Measurements from ENCODE around the gene PLPP1.
A peak's percentile ranks its signal among the peaks of the same experiment; 100 is the strongest.

The PLPP1 gene

GRCh38 chr5:55492449-55492848 is 42.3 kb downstream of the PLPP1 start:
- H3K27ac ChIP-seq (ENCODE audit: low read depth, low read length): peak overlapping the region; percentile 11
- H3K9me3 ChIP-seq (ENCODE audit: control insufficient read depth in 5 of 5, low read length in 5 of 5): no peaks in the 10 kb centered on the region
- H3K4me1 ChIP-seq (ENCODE audit: control insufficient read depth in 5 of 5, insufficient read depth in 5 of 5, low read length in 5 of 5): peaks cover 0 to 20% (median 8%) of the 10 kb centered on the region in 5 donors
- peaks cover 0 to 7% (median 6%) of the 10 kb centered on the region in 5 donors for H3K36me3 ChIP-seq (ENCODE audit: control insufficient read depth in 5 of 5, insufficient read depth in 5 of 5, low read length in 5 of 5)
- no peak overlapping the region for H3K9ac ChIP-seq (ENCODE audit: low read length in 5 of 5)
- H3K27me3 ChIP-seq (ENCODE audit: control insufficient read depth in 5 of 5, insufficient read depth in 4 of 5, low read length in 5 of 5): no peaks in the 10 kb centered on the region
- no peak overlapping the region for H3K4me3 ChIP-seq (ENCODE audit: low read depth in 1 of 5, low read length in 5 of 5)

- no peak overlapping the region for H3K9ac ChIP-seq (ENCODE audit: low read length in 5 of 5)
- no peaks in the 10 kb centered on the region for H3K27me3 ChIP-seq (ENCODE audit: control insufficient read depth in 5 of 5, insufficient read depth in 4 of 5, low read length in 5 of 5)
- H3K36me3 ChIP-seq (ENCODE audit: control insufficient read depth in 5 of 5, insufficient read depth in 5 of 5, low read length in 5 of 5): peaks cover 0 to 5% (median 2%) of the 10 kb centered on the region in 5 donors
- H3K9me3 ChIP-seq (ENCODE audit: control insufficient read depth in 5 of 5, low read length in 5 of 5): no peaks in the 10 kb centered on the region
- peaks cover 0 to 8% (median 4%) of the 10 kb centered on the region in 5 donors for H3K4me1 ChIP-seq (ENCODE audit: control insufficient read depth in 5 of 5, insufficient read depth in 5 of 5, low read length in 5 of 5)
- H3K27ac ChIP-seq (ENCODE audit: low read depth, low read length): peak overlapping the region; percentile 38
- no peak overlapping the region for H3K4me3 ChIP-seq (ENCODE audit: low read depth in 1 of 5, low read length in 5 of 5)
Observed at GRCh38 chr5:55485073-55485472, 49.7 kb downstream of the PLPP1 start.

GRCh38 chr5:55484531-55484930 is 50.2 kb downstream of the PLPP1 start:
- Histone ChIP-seq H3K9ac (ENCODE audit: low read length in 5 of 5) (no peak overlapping the region), H3K27me3 (ENCODE audit: control insufficient read depth in 5 of 5, insufficient read depth in 4 of 5, low read length in 5 of 5) (no peaks in the 10 kb centered on the region), H3K4me1 (ENCODE audit: control insufficient read depth in 5 of 5, insufficient read depth in 5 of 5, low read length in 5 of 5) (peaks cover 0 to 12% (median 4%) of the 10 kb centered on the region in 5 donors), H3K27ac (ENCODE audit: low read depth, low read length) (peak overlapping the region; percentile 38), H3K36me3 (ENCODE audit: control insufficient read depth in 5 of 5, insufficient read depth in 5 of 5, low read length in 5 of 5) (peaks cover 0 to 5% (median 2%) of the 10 kb centered on the region in 5 donors), H3K4me3 (ENCODE audit: low read depth in 1 of 5, low read length in 5 of 5) (no peak overlapping the region), H3K9me3 (ENCODE audit: control insufficient read depth in 5 of 5, low read length in 5 of 5) (no peaks in the 10 kb centered on the region)

DNA sequence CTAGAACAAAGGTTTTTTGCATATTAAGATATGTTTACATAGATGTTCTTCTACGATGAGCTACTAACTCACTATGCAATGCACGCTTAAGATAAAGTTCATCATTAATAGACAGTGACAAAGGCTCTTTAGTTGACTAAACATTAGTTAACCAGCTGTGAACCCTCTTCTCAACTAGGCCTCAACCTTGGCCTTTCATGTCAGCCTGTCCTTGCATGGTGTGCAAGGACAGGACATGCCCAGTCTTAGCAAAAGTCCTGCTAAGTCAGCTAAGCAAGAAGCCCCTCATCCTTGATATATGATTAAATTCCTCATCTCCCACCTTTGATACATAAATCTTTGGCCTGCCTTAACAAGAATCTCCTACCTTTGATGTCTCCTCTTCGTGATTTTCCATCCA is 50.9 kb downstream of the PLPP1 start:
- Histone ChIP-seq H3K9me3 (ENCODE audit: control insufficient read depth in 5 of 5, low read length in 5 of 5) (no peaks in the 10 kb centered on the region), H3K27ac (ENCODE audit: low read depth, low read length) (no peak overlapping the region), H3K36me3 (ENCODE audit: control insufficient read depth in 5 of 5, insufficient read depth in 5 of 5, low read length in 5 of 5) (peaks cover 0 to 5% (median 2%) of the 10 kb centered on the region in 5 donors), H3K9ac (ENCODE audit: low read length in 5 of 5) (no peak overlapping the region), H3K27me3 (ENCODE audit: control insufficient read depth in 5 of 5, insufficient read depth in 4 of 5, low read length in 5 of 5) (no peaks in the 10 kb centered on the region), H3K4me3 (ENCODE audit: low read depth in 1 of 5, low read length in 5 of 5) (no peak overlapping the region), H3K4me1 (ENCODE audit: control insufficient read depth in 5 of 5, insufficient read depth in 5 of 5, low read length in 5 of 5) (peaks cover 0 to 14% (median 4%) of the 10 kb centered on the region in 5 donors)

- Histone ChIP-seq H3K4me1 (ENCODE audit: control insufficient read depth in 5 of 5, insufficient read depth in 5 of 5, low read length in 5 of 5) (peaks cover 0 to 16% (median 4%) of the 10 kb centered on the region in 5 donors), H3K4me3 (ENCODE audit: low read depth in 1 of 5, low read length in 5 of 5) (no peak overlapping the region), H3K27me3 (ENCODE audit: control insufficient read depth in 5 of 5, insufficient read depth in 4 of 5, low read length in 5 of 5) (no peaks in the 10 kb centered on the region), H3K9me3 (ENCODE audit: control insufficient read depth in 5 of 5, low read length in 5 of 5) (no peaks in the 10 kb centered on the region), H3K27ac (ENCODE audit: low read depth, low read length) (no peak overlapping the region), H3K36me3 (ENCODE audit: control insufficient read depth in 5 of 5, insufficient read depth in 5 of 5, low read length in 5 of 5) (peaks cover 0 to 5% (median 2%) of the 10 kb centered on the region in 5 donors), H3K9ac (ENCODE audit: low read length in 5 of 5) (no peak overlapping the region)
Observed at GRCh38 chr5:55481293-55481855, 53.4 kb downstream of the PLPP1 start.

DNA sequence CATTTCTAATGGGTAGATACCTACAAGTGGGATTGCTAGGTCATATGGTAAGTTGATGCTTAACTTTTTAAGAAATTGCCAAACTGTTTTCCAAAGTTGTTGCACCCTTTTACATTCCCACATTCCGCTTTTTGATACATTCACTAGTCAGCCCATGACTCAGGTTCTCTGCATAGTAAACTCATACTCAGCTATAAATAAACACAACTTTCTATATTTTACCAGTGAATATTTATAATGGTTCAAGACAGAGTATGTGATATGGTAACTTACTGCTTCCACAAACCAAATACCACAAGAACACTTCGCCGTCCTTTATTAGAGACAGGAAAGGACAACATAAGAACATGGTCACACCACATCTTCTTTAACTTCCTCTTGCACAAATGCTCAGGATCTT is 54.0 kb downstream of the PLPP1 start:
- Histone ChIP-seq H3K36me3 (ENCODE audit: control insufficient read depth in 5 of 5, insufficient read depth in 5 of 5, low read length in 5 of 5) (peaks cover 0 to 5% (median 2%) of the 10 kb centered on the region in 5 donors), H3K4me1 (ENCODE audit: control insufficient read depth in 5 of 5, insufficient read depth in 5 of 5, low read length in 5 of 5) (peaks cover 0 to 16% (median 4%) of the 10 kb centered on the region in 5 donors), H3K9me3 (ENCODE audit: control insufficient read depth in 5 of 5, low read length in 5 of 5) (no peaks in the 10 kb centered on the region), H3K4me3 (ENCODE audit: low read depth in 1 of 5, low read length in 5 of 5) (no peak overlapping the region), H3K9ac (ENCODE audit: low read length in 5 of 5) (no peak overlapping the region), H3K27ac (ENCODE audit: low read depth, low read length) (no peak overlapping the region), H3K27me3 (ENCODE audit: control insufficient read depth in 5 of 5, insufficient read depth in 4 of 5, low read length in 5 of 5) (no peaks in the 10 kb centered on the region)

- H3K27me3 ChIP-seq (ENCODE audit: control insufficient read depth in 5 of 5, insufficient read depth in 4 of 5, low read length in 5 of 5): no peaks in the 10 kb centered on the region
- H3K27ac ChIP-seq (ENCODE audit: low read depth, low read length): no peak overlapping the region
- H3K4me3 ChIP-seq (ENCODE audit: low read depth in 1 of 5, low read length in 5 of 5): no peak overlapping the region
- H3K9ac ChIP-seq (ENCODE audit: low read length in 5 of 5): no peak overlapping the region
- no peaks in the 10 kb centered on the region for H3K9me3 ChIP-seq (ENCODE audit: control insufficient read depth in 5 of 5, low read length in 5 of 5)
- H3K4me1 ChIP-seq (ENCODE audit: control insufficient read depth in 5 of 5, insufficient read depth in 5 of 5, low read length in 5 of 5): peaks cover 0 to 5% (median 4%) of the 10 kb centered on the region in 5 donors
- H3K36me3 ChIP-seq (ENCODE audit: control insufficient read depth in 5 of 5, insufficient read depth in 5 of 5, low read length in 5 of 5): peaks cover 4 to 16% (median 6%) of the 10 kb centered on the region in 5 donors
Observed at GRCh38 chr5:55472642-55473041, 62.1 kb downstream of the PLPP1 start.

DNA sequence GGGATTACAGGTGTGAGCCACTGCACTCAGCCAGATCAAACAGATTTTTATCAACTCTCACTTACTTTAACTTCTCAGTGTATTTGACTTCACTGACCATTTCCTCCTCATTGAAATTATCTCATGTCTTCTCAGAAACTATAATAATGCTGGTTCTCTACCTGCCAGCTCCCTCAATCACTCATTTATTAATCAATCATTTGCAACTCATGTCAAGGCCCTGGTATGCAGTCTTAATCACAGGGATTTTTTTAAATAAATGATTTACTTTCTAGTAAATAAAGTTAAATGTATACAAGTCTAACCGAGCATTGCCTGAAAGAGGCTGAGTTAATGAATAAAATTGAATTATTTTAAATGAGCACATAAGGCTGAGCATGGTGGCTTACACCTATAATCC is 63.3 kb downstream of the PLPP1 start:
- H3K9ac ChIP-seq (ENCODE audit: low read length in 5 of 5): no peak overlapping the region
- peaks cover 6 to 18% (median 7%) of the 10 kb centered on the region in 5 donors for H3K36me3 ChIP-seq (ENCODE audit: control insufficient read depth in 5 of 5, insufficient read depth in 5 of 5, low read length in 5 of 5)
- H3K27ac ChIP-seq (ENCODE audit: low read depth, low read length): no peak overlapping the region
- H3K4me1 ChIP-seq (ENCODE audit: control insufficient read depth in 5 of 5, insufficient read depth in 5 of 5, low read length in 5 of 5): peaks cover 0 to 7% (median 4%) of the 10 kb centered on the region in 5 donors
- no peaks in the 10 kb centered on the region for H3K27me3 ChIP-seq (ENCODE audit: control insufficient read depth in 5 of 5, insufficient read depth in 4 of 5, low read length in 5 of 5)
- H3K4me3 ChIP-seq (ENCODE audit: low read depth in 1 of 5, low read length in 5 of 5): no peak overlapping the region
- H3K9me3 ChIP-seq (ENCODE audit: control insufficient read depth in 5 of 5, low read length in 5 of 5): no peaks in the 10 kb centered on the region

DNA sequence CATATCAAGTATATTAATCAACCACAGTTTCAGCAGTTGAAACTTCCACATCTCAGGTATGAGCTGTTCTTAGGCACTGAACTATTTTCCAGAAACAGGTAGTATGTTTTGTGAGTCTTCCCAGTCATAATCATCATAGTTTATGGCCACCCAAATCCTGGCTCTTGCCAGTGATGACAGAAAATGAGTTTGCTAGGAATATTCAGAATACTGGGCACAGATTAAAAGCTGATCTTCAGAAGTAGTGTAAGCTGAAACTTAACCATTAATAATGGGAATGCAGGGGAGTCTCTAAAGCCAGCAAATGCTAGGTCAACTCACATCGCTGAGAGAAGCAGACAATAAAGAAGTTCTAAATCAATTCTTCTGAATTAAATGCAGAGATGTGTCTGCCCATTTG is 64.5 kb downstream of the PLPP1 start:
- H3K4me1 ChIP-seq (ENCODE audit: control insufficient read depth in 5 of 5, insufficient read depth in 5 of 5, low read length in 5 of 5): peaks cover 0 to 7% (median 4%) of the 10 kb centered on the region in 5 donors
- no peaks in the 10 kb centered on the region for H3K9me3 ChIP-seq (ENCODE audit: control insufficient read depth in 5 of 5, low read length in 5 of 5)
- H3K4me3 ChIP-seq (ENCODE audit: low read depth in 1 of 5, low read length in 5 of 5): no peak overlapping the region
- no peak overlapping the region for H3K9ac ChIP-seq (ENCODE audit: low read length in 5 of 5)
- no peak overlapping the region for H3K27ac ChIP-seq (ENCODE audit: low read depth, low read length)
- no peaks in the 10 kb centered on the region for H3K27me3 ChIP-seq (ENCODE audit: control insufficient read depth in 5 of 5, insufficient read depth in 4 of 5, low read length in 5 of 5)
- peaks cover 6 to 23% (median 13%) of the 10 kb centered on the region in 5 donors for H3K36me3 ChIP-seq (ENCODE audit: control insufficient read depth in 5 of 5, insufficient read depth in 5 of 5, low read length in 5 of 5)

GRCh38 chr5:55469839-55470238 is 64.9 kb downstream of the PLPP1 start:
- H3K4me1 ChIP-seq (ENCODE audit: control insufficient read depth in 5 of 5, insufficient read depth in 5 of 5, low read length in 5 of 5): peaks cover 0 to 7% (median 4%) of the 10 kb centered on the region in 5 donors
- no peaks in the 10 kb centered on the region for H3K9me3 ChIP-seq (ENCODE audit: control insufficient read depth in 5 of 5, low read length in 5 of 5)
- no peaks in the 10 kb centered on the region for H3K27me3 ChIP-seq (ENCODE audit: control insufficient read depth in 5 of 5, insufficient read depth in 4 of 5, low read length in 5 of 5)
- no peak overlapping the region for H3K9ac ChIP-seq (ENCODE audit: low read length in 5 of 5)
- H3K36me3 ChIP-seq (ENCODE audit: control insufficient read depth in 5 of 5, insufficient read depth in 5 of 5, low read length in 5 of 5): peaks cover 6 to 23% (median 13%) of the 10 kb centered on the region in 5 donors
- no peak overlapping the region for H3K4me3 ChIP-seq (ENCODE audit: low read depth in 1 of 5, low read length in 5 of 5)
- H3K27ac ChIP-seq (ENCODE audit: low read depth, low read length): peak overlapping the region; percentile 11

All from subcutaneous abdominal adipose tissue (tissue), 5 donors.